HG02642 (cell line): Measurements from ENCODE around the gene ACSM5.

Experiments
- ATAC-seq: cut with Tn5 transposase; IDR thresholded peaks from one replicate; pipeline ENCODE4 v1.9.1; 2021; ENCODE audit warnings: mild to moderate bottlenecking; ENCODE audit not compliant: unreplicated experiment, poor library complexity

Gene ACSM5, protein sequence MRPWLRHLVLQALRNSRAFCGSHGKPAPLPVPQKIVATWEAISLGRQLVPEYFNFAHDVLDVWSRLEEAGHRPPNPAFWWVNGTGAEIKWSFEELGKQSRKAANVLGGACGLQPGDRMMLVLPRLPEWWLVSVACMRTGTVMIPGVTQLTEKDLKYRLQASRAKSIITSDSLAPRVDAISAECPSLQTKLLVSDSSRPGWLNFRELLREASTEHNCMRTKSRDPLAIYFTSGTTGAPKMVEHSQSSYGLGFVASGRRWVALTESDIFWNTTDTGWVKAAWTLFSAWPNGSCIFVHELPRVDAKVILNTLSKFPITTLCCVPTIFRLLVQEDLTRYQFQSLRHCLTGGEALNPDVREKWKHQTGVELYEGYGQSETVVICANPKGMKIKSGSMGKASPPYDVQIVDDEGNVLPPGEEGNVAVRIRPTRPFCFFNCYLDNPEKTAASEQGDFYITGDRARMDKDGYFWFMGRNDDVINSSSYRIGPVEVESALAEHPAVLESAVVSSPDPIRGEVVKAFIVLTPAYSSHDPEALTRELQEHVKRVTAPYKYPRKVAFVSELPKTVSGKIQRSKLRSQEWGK

DNA sequence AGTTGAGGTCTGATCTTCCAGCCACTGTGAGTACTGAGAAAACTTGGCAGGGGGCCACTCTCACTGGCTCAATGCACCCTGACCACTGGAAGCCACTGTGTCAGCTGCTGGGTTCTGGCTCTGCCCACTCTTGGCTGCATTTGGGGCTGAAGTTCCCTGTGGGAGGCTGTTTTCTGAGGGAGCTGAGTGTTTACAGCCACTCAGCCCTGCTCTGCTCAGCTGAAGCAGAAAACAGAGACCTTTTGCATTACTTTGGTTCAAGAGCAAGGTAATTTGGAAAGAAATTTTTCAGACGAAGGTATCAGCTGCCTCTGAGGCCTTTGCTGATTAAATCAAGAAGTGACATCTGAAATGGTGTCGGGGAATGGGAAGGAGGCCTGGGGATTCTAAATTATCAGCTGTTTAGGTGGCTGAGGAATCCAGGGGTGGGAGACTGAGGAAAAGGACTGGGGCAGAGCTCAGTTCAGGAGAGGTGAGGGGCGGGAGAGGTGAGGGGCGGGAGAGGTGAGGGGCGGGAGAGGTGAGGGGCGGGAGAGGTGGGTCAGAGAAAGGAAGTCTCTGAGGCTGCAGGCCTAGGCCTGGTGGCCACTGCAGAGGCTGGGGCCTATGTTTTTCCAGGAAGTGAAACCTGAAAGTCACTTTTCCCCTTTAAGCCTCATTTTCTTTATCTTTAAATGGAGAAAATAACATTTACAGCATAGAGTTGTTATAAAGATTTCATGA is at the start of gene ACSM5:
TSS of gene ACSM5 (plus strand) at position 137 of the 723 bp plus-strand sequence. CDS start 1,951 bp downstream, outside the sequence.
- peak; percentile 35 for ATAC-seq

DNA sequence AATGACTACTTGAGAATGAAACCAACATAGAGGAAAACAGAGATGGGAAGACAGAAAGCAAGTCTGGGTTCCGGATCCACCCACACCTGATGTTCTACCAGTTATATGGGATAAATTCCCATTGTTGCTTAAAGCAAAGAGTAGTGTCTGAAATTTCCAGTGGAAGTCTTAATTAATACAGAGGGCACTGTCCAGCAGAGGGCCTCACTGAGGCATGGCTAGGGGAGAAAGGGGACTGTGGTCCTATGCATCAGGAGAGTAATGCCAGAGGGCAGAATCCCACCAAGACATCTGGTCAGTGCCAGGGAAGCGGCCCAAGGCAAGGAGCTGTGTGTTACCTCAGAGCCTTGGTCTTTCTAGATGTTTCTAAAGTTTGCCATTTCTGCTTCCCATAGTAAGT is 49.3 kb upstream of the ACSM5 start:
- ATAC-seq = no peak

DNA sequence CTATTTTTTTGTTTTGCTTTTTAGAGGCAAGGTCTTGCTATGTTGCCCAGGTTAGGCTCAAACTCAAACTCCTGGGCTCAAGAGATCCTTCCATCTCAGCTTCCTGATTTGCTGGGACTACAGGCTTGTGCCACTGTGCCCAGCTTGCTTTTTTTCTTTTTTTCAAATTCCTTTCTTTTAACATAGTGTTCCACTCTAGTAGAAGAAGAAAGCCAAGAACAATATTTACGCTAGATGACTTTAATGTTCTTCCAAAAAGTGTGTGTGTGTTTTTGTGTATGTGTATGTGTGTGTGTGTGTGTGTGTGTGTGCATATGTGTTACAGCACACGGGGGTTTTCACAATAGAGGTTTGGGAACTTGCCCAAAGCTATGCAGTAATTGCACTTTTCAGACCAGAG is 46.1 kb upstream of the ACSM5 start:
- no peak for ATAC-seq

DNA sequence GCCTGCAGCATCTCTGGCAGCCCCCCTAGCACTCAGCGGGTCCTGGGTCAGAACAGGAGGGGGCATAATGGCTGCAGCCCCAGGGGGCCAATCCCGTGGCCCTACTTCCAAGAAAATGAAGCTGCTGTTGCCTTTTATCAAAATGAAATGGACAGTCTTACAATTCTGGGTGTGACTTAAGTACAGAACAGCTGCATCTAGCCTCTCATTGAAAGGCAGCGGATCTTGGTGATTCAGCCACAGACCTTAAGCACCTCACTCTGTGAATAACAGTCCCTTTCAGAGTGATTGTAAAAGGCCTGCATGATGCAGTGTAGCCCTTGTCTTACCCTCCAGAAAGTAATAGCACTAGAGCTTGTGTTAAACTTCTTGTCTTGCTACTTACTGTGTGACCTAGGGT is 45.3 kb upstream of the ACSM5 start:
- no peak for ATAC-seq

DNA sequence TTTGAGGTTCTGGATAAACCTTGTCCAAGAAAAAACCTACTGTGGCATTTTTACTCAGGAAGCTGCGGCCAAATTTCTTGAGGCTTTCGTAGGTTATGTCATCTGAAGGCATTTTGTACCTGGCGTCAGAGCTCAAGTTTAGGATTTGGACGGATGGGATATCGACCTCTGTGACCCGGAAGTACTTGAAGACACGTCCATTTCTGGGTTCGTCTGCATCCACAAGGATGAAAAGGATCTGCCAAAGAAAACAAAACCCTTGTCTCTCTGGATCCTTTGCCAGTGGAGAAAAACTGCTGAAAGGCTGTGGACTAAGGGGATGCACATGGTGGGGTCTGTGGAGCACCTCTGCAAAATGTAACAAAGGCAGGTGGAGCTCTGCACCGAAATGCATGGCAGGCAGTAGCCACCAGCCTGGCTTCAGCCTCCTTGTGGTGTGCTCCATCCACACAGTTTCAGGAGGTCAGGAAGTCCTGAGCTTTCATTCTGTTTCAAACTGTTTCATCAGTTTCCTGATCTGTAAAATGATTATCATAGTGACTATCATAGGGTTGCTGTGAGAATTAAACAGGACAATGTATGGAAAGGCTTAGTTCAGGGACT is 39.8 kb upstream of the ACSM5 start:
- ATAC-seq = no peak

- no peak for ATAC-seq
These were observed 36.6 kb upstream of the ACSM5 start for GRCh38 chr16:20372701-20373100.

DNA sequence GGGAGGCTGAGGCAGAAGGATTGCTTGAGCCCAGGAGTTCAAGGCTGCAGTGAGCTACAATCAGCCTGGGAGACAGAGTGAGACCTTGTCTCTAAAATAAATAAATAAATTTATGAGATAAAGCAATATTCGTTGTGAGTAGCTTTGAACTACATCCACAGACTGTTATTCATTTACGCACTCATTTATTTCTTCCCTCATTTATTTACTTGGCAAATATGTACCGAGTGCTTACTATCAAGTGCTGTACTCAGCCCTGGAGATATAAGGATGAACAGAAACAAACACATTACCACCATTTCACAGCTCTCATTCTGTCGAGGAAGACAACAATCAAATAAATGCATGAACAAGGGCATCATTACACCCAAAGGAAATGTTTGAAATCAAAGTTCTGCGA is 32.2 kb upstream of the ACSM5 start:
- ATAC-seq = no peak

GRCh38 chr16:20380782-20381181 is 28.6 kb upstream of the ACSM5 start:
- no peak for ATAC-seq

DNA sequence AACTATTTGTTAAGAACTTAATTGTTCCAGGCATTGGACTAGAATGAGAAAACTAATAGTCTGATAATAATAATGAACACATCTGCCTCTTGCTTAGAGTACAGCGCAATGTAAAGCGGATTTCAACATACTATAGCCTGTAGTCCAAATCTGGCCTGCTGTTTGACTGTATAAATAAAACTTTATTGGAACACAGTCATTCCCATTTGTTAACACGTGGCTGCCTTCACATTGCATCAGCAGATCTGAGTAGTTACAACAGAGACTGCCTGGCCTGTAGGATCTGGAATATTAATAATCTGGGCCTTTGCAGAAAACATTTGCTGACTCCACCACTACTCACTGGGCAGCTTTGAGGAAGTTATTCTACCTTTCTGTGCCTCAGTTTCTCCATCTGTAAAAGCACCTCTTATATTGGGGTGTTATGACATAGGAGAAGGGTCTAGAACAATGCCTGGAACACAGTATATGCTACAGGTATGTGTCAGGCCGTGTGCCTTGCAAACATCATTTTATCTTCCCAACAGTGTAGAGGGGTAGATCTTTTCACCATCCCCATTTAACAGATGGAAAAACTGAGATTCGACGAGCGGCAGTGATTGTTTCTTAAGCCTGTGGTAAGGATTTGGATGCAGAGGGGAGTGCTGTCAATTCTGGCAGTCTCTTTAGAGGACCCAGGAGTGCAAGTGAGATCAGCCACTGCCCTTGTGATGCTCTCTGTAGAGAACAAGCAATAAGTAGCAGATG is 27.0 kb upstream of the ACSM5 start:
- ATAC-seq = no peak

GRCh38 chr16:20383106-20384029 is 26.0 kb upstream of the ACSM5 start:
- ATAC-seq = no peak

- ATAC-seq = no peak
These were observed 23.2 kb upstream of the ACSM5 start for GRCh38 chr16:20385844-20386832.

DNA sequence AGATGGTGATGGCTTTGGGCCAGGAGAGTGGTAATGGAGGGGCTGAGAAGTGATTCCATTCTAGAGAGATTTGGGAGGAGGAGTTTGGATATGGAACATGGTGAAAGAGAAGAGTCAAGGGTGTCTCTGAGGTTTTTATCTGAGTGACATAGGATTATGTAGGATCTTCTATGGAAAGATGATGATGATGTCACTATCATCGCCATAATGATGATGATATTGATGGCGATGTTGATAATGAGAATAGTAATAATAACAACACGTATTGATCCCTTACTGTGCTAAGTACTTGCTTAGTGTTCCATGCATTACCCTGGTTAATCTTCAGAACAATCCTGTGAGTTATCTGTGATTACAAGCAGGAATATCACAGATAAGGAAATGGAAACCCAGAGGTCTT is 21.4 kb upstream of the ACSM5 start:
- ATAC-seq = no peak

DNA sequence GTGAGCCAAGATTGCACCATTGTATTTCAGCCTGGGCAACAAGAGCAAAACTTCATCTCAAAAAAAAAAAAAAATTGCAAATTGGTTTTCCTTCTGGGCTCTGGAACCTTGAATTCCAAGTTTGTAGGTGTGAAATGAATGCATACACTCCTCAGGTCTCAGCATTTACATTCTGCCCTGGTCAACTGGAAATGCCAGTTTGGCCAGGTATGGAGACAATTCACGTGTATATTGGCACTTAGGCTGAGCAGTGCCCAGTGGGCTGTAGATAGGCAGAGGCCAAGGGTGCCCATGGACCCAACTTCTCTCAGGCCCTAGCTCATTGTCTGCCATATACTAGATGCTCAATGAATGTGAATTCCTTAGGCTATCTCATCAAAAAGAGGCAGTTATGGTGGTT is 20.5 kb upstream of the ACSM5 start:
- ATAC-seq = no peak

DNA sequence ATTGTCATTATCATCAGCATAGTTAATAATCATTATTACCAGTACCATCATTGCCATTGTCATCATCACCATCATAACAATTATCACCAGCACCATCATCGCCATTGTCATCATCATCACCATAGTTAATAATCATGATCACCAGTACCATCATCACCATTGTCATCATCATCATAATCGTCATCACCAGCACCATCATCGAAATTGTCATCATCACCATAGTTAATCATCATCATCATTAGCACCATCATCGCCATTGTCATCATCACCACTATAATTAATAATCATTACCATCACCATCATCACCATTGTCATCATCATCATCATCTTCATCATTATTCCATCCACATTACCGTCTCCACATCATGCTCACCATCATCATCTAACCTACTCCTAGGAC is 18.3 kb upstream of the ACSM5 start:
- ATAC-seq = no peak

DNA sequence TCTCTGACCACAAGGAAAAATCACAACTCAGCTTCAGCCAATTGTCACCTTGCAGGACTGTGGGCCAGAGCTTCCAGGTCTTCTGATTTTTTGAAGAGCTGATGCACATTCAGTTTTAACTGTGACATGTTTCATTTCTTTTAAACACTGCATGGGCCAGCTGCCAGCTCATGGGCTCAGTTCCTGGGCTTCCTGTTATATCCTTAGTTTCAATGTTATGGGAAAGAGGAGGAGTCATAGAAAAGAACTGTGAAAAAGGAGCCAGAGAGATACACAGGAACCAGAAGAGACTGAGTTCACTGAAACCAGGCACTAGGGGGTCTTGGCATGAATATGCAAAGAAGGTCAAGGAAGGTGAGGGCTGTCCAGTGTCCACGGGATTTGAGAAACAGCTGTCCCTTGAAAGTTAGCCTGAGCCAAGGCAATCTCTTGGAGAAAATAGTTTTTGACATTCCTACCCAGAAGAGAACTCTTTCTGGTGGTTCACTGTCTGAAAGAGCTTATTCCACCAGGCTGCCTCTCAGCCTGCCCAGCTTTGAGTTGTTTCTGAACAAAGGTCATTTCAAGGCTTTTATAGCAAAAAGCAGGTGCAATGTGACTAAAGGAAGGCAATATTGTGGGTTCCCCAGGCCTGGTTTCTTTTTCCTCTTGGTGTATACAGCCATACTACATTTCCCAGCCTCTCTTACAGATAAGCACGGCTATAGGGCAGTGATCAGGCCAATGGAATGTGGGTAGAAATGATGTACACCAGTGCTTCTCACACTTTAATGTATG is 15.3 kb upstream of the ACSM5 start:
- no peak for ATAC-seq

- ATAC-seq = no peak
These were observed 13.4 kb upstream of the ACSM5 start for GRCh38 chr16:20395946-20396345.

DNA sequence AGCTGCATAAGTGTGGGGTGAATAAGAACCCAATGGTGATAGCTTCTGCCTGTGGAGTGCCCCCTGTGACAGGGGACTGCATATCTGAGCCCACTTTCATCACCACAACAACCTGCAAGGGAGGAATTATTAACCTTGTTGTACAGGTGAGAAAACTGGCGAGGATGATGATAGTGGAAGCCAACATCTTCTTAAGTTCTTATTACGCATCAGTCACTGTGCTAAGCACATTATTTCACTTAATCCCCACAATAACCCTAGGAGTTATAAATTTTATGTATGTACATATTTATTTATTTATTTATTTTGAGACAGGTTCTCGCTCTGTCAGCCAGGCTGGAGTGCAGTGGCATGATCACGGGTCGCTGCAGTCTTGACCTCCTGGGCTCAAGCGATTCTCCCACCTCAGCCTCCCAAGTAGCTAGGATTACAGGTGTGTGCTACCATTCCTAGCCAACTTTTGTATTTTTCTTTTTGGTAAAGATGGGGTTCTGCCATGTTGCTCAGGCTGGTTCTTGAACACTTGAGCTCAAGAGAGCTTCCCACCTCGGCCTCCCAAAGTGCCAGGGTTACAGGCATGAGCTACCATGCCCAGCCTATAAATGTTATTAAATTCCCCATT is 12.4 kb upstream of the ACSM5 start:
- ATAC-seq = no peak
